Iris pigment epithelial cell (primary cell): ENCODE data around the gene ZBTB16.

Experiments
- DNase-seq: peaks from one replicate; pipeline ENCODE4 v3.0.0-alpha.2; 2011; ENCODE audit warnings: low read depth

The ZBTB16 gene

GRCh38 chr11:114059278-114059983 lies at the start of gene ZBTB16:
Gene ZBTB16, plus strand, starts transcription at chr11:114059711. Its CDS starts 3,590 bp downstream, at chr11:114063301.
- peak; percentile 89 for DNase-seq

- no peak for DNase-seq
These were observed 48.6 kb upstream of the ZBTB16 start for GRCh38 chr11:114010931-114011330.

GRCh38 chr11:114011443-114011842 lies 48.1 kb upstream of the ZBTB16 start:
- DNase-seq = no peak

GRCh38 chr11:114015117-114015516 lies 44.4 kb upstream of the ZBTB16 start:
- no peak for DNase-seq

GRCh38 chr11:114016986-114017385 lies 42.5 kb upstream of the ZBTB16 start:
- no peak for DNase-seq

GRCh38 chr11:114017723-114018122 lies 41.8 kb upstream of the ZBTB16 start:
- peak; percentile 28 for DNase-seq

- DNase-seq = no peak
These were observed 40.5 kb upstream of the ZBTB16 start for GRCh38 chr11:114019046-114019445.

GRCh38 chr11:114019574-114019973 lies 39.9 kb upstream of the ZBTB16 start:
- DNase-seq = no peak

GRCh38 chr11:114025329-114025907 lies 34.1 kb upstream of the ZBTB16 start:
- DNase-seq = no peak

GRCh38 chr11:114026355-114026754 lies 33.2 kb upstream of the ZBTB16 start:
- peak; percentile 61 for DNase-seq

- DNase-seq = no peak
These were observed 32.1 kb upstream of the ZBTB16 start for GRCh38 chr11:114027391-114027790.

GRCh38 chr11:114027926-114028325 lies 31.6 kb upstream of the ZBTB16 start:
- no peak for DNase-seq

GRCh38 chr11:114031246-114031966 lies 28.1 kb upstream of the ZBTB16 start:
- no peak for DNase-seq

GRCh38 chr11:114031967-114032320 lies 27.6 kb upstream of the ZBTB16 start:
- no peak for DNase-seq

- DNase-seq = no peak
These were observed 26.4 kb upstream of the ZBTB16 start for GRCh38 chr11:114033066-114033465.

GRCh38 chr11:114033572-114033971 lies 25.9 kb upstream of the ZBTB16 start:
- DNase-seq = no peak

- DNase-seq = no peak
These were observed 24.6 kb upstream of the ZBTB16 start for GRCh38 chr11:114034956-114035355.

- peak; percentile 67 for DNase-seq
These were observed 23.2 kb upstream of the ZBTB16 start for GRCh38 chr11:114036147-114036811.

- peak; percentile 7 for DNase-seq
These were observed 22.6 kb upstream of the ZBTB16 start for GRCh38 chr11:114036958-114037357.

GRCh38 chr11:114039551-114039950 lies 20.0 kb upstream of the ZBTB16 start:
- DNase-seq = peak; percentile 24

- DNase-seq = peak; percentile 86
These were observed 18.8 kb upstream of the ZBTB16 start for GRCh38 chr11:114040706-114041211.

- DNase-seq = no peak
These were observed 17.3 kb upstream of the ZBTB16 start for GRCh38 chr11:114042234-114042633.
